GM18498 (cell line): ENCODE measurements around the gene PHACTR3.
"Not testable (repeated sequence)": the region's sequence is repeated elsewhere in the genome, so short reads cannot be mapped to it uniquely, and the experiment has no call there.

Experiments
- ATAC-seq: cut with Tn5 transposase; IDR thresholded peaks from one replicate; pipeline ENCODE4 v1.9.1; 2021; ENCODE audit warnings: mild to moderate bottlenecking, moderate library complexity; ENCODE audit not compliant: unreplicated experiment

The PHACTR3 gene

DNA sequence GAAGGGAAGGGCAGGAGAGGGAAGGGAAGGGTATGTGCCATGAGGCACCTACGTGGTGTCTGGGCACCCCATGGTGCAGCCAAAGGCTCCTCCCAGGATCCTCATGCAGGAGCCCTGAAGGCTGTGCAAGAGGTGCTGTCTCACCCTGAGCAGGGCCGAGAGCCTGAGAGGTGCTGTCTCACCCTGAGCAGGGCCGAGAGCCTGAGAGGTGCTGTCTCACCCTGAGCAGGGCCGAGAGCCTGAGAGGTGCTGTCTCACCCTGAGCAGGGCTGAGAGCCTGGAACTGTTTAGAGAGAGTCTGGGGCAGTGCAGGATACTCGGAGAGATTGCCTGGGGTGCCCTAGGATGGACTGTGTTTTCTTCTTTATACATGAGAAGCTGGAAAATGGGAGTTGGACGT lies 14.2 kb downstream of the PHACTR3 start:
- ATAC-seq, result not testable (repeated sequence)

DNA sequence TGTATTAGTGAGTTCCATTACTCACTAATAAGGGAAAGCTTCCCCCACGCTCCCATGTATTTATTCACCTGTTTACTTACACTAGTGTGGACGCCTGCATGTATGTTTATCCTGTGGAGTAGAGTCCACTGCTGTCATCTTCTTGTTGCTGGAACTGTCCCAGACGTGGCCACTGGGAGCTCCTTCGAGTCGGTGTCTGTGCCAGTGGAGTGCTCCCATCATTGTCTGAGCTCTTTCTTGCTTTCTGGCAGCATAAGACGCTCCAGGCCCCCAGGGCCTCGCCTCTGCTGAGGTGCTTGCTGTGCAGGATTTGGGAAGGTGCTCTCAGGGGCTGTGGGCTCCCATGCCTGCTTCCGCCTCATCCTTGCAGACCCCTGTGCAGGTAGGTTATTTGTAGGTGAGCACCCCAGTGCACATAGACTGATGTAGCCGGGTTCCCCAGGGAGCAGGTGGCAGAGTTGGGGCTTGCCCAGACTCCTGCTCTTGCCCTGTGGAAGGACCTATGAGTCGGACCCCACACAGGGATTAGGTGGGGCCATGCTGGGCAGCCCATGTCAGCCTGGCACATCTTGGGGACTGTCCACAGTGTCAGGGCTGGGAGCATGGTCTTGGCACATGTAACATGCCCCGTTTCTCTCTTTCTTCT lies 16.6 kb downstream of the PHACTR3 start:
- ATAC-seq, result no peak

DNA sequence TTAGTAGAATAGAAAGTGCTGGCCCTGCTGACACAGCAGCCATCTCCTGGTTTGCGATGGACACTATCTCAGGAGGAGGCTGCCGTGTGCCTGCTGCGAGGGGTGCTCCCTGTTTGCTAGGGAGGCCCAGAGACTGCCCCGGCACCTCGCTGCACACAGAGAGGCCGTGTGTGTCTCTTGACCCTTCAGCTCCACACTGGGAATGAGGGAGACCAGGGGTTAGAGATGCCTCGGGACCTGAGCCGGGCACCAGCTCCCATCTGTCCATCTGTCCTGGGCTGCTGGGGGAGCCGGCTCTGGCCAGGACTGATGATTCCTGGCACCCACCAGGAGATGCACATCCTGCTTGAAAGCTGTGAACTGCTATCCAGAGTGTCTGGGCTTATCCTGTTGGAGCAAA lies 18.2 kb downstream of the PHACTR3 start:
- ATAC-seq, result no peak

DNA sequence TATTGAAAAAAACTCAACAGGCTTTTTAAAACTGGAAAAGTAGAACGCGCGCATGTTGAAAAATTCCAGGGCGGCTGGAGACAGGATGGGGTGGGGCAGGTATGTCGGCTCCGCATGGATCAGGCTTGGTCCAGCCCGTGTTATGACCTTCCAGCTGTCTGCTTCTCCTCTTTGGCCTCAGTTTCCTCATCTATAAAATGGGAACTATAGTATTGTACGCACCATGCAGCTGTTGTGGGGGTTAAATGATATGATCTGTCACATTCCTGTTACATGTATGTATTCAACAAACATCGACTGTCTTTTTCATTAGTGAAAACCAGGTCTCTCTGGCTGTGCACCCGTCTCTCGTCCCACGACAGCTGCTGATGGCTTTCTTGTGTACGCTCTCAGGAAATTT lies 18.8 kb downstream of the PHACTR3 start:
- ATAC-seq, result no peak

DNA sequence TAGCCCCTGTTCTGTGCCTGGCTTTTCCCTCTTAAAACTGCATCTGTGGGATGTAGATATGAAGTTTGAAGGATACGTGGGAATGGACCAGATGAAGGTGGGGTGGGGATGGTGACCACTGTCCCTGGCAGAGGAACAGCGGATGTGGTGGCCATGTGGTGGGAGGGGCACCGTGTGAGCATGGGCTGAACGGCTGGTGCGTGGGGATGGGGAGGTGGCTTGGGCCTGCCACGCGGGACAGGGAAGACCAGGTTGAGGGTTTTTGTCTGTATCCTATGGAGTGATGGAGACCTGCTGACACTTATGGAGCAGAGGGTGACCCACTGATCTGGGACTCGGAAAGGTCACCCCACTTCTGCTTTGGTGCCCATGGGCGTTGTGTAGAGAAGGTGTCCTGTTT lies 19.2 kb downstream of the PHACTR3 start:
- ATAC-seq, result no peak

DNA sequence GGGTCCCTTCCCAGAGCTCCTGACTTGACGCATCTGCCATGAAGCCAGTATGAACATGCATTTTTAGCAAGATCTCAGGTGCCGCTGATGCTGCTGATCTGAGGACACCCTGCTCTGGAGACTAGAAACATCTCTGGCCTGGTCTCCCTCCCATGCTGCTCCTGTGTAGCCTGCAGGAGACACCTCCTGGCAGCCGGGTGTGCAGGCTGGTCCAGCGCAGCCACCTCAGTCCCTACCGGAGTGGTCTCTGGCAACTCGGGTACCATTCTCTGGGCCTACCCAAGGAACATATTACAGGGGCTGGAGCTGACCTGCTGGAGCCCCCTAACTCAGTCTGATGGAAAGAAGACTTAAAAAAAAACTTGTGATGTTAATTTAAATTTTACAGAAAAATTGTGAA lies 20.1 kb downstream of the PHACTR3 start:
- ATAC-seq, result no peak

DNA sequence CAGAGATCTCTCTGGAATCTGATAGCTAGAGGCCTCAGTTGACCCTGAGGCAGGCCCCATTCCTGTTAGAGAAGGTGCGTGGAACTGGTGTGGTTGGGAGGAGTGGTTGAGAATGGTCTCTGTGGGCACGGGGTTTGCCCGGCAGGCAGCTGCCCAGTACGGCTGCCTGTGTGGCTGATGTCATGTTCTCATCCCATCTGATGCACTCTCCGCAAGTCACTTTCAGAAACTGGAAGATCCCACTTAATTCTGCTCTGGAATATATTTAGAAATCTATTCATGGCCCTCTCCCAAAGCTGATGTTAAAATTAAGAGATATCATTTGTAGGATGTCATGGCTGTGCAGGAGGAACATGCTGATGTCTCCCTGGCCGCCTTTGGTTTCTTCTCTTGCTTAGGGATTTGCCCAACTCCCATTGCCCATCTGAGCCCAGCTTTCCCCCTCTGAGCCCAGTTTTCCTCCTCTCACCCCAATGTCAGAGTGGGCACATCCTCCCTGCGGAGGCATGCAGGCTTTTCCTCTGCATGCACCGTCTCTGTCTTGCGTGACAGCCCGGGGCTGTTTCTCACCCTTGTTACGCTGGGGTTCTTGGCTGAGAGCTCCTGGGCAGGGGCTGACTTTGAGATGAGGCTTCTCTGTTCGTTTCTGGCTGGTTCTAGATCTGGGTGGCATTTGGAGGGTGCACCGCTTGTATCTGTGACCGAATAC lies 21.0 kb downstream of the PHACTR3 start:
- ATAC-seq, result no peak

DNA sequence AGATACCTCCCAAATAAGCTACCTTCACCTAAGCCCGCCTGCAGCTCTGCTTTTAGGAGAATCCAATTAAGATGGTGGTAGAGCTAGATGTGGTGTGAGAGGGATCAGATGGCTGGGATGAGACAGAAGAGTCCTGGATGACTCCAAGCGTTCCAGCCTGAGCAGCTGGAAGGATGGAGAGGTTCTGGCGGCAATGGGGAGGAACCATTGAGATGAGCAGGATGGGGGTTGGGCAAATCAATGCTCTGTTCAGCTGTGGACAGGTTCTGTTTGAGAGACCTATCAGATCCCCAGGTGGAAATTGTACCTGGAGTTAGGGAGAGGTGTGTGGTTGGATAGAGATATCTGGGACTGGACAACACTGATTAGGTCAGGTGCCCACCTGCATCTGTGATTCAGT lies 23.0 kb downstream of the PHACTR3 start:
- ATAC-seq, result no peak

DNA sequence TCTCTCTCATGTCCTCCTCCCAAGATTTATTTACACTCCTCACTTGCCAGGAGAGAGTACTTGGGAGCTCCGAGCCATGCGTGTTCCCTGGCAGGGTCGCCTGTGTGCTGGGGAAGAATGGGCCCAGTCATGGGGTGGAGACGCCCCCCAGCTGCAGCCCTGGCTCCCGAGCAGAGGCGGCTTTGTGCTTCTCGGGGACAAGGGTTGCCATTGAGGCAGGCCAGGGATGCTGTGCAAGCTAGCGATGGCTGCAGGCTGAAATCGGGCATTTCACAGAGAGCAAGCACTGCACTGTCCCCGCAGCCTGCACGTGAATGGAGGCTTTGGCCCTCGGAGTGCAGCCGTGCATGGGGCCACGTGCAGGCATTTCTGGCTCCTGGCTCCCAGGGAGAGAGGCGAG lies 23.8 kb downstream of the PHACTR3 start:
- ATAC-seq, result no peak

DNA sequence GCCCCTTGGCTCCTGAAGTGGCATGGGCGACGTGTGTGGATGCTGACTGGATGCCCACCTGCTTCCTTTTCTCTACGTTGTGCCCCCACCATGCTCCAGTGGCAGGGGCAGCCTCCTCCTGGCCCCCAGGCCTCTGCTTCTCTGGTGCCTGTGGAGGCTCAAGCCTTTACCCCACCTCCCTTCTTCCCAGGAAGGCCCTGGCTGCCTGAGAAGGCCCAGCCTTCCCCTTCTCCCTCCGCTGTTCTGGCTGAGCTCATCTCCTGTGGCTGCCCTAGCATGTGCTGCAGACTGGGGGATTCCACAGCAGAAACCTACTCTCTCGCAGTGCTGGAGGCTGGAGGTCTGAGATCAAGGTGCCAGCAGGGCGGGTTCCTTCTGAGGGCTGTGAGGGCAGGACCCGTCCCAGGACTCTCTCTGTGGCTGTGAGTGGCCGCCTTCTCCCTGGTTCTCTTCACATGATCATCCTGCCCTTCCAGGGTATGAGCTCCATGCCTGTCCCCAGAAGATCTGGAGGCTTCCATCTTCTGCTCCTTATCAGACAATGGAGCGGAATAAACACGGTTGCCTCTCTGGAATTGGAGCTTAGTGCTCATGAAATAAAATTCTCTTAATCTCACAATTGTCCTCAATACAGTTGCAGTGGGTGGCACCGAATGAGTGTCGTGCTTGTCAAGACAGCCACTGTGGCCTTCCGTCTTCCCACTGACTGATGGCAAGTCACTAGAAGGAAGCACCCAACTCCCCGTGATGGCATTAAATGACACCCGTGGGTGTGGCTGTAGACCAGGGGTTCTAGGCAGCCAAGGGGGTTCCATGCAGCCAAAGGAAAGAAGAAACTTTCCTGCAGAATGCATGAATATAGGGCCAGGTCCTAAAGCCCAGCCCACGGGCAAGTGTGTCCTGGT lies 25.1 kb downstream of the PHACTR3 start:
- ATAC-seq, result no peak

DNA sequence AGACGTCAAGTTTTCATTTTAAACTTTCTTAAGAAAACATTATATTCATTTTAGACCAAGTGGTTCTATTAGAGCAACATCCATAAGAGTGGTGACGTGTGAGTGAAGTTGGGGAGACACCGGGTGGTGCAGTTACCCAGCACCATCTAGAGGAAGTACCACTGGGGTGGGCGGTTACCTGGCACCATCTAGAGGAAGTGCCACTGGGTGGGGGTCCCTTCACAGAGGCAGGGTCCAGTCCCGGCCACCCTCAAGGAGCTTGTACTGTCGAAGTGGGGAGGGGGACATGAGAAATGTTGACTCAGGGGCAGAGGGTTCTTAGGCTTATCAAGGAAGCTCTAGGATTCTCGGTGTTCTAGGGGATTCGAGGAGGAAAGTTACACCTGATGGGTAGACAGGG lies 26.2 kb downstream of the PHACTR3 start:
- no peak for ATAC-seq

DNA sequence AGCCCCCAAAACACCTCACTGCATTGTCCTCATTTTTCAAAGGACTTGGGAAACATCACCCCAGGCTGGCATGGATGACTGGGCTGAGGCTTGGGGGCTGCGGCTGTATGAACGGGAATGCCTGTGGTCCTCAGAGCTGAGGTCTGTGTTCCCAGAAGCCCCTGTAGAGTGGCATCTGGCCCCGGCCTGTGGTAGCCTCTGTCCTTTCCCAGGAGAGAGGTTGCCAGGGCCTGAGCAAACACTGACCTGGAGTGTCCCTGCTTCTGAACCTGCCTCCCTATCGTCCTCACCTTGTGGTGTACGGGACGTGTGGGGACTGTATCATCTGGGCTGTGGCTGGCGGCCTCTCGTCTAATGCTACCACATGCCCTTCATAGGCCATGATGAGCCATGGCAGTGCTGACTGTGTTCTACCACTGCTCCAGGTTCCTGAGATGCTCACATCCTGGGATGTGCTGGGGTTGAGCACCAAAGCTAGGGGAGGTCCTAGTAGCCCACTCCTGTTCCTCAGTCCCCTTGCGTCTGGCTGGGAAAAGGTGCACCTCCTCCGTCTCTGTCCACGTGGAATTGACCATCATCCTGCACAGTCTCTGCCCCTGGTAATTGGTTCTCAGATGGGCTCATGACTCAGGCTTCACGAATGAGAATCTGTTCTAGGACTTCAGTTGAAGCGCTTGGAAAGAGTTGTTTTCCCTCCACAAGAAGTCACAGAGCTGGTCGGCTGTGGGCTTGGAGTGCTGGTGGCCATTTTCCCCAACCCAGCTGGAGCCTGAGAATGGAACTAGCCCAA lies 27.6 kb downstream of the PHACTR3 start:
- ATAC-seq, result no peak

DNA sequence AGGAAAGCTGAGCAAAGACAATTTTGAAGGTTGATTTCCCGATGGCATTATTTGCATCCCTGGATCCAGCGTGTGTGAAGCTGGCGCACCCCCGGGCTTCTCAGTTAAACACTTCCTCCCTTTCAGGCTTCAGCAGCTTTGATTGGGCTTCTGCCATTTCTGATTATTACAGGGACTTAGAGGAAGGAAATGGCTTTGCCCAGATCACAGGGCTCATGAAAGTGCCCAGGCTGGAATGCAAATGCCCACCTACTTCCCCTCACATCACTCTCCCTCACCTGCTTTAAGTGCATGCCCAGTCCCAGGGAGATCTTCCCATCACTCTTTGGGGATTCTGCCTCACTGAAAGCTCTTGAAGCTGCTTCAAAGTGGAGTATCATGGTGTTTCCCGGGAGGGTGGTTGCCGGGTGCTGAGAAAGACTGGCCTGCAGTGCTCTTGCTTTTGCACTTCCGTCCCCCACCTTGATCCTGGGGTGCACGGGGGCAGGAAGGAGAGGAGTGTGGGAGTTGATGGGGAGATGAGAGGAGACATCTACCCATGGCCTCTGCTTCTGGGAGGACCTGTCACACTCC lies 28.3 kb downstream of the PHACTR3 start:
- ATAC-seq, result no peak

DNA sequence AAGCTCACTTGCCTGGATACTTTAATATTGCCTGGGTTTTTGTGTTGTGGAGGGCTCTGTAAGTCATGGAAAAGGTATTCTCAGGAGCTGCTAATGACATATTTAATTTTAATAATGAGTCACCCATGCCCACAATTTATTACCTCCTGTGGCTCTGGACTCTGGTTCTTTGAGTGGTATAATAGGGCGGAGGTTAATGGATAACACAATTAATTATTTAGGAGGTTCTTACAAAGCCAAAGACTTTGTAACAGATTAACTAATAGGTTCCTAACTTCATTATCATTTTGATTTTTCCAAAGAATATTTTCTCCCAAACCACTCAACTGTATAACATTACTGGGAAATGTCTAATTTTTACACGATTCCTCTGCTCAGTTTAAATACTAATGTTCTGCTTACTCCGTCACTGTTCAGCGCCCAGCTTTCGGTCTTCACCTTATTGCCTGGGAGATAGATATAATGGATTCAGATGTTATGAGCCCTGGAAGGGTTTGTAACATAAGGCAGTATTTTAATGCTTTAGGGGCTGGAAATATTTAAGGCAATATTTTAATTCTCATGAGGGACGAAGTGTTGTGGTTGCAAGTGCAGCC lies 29.4 kb downstream of the PHACTR3 start:
- ATAC-seq, result no peak

DNA sequence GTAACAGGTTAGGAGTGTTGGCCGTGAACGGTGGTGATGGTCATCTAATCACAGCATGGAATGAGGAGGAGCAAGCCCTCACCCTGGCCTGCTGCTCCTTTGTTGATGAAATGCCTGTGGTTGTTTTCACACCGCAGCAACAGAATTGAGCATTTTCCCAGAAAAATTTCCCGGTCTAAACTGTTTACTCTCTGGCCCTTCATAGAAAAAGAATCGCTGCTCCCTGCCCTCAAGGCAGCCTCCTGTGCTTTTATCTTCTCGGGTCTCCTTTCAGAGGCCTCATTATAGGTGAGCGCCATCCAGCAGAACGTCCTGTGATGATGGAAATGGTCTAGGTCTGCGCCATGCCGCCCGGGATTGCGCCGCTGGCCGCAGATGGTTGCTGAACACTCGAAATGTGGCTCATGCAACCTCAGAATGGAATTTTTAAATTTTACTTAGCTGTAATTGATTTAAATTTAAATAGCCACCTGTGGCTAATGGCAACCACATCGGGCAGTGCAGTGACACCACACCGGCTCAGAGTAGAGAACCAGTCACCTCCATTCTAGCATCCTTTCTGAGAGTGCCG lies 30.2 kb downstream of the PHACTR3 start:
- ATAC-seq, result no peak

DNA sequence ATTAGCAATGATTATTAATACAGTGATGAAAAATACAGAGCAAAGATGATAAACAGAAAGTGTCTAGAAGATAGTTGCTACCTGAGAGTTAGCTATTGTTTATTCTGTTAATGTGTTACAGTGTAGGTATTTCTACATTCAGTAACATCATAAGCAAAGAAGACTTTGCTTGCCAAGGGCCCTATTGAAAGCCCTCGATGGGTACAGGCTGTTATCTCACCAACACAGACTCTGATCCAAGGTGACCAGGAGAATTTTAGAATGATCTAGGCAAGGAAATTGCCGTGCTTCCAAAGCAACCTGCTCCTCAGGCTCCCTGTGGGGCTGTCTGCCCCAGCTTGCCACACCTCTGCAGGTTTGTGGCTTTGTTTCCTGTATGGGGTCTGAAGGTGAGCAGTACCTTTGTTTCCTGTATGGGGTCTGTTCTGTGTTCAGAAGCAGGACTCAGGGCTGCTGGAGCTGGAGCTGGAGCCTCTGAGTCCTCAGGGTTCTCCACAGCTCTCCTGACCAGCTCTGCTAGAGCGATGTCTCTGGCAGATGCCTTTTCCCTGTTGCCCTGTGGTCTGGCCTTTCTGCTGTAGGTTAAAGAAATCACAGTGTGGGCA lies 32.5 kb downstream of the PHACTR3 start:
- ATAC-seq, result no peak

DNA sequence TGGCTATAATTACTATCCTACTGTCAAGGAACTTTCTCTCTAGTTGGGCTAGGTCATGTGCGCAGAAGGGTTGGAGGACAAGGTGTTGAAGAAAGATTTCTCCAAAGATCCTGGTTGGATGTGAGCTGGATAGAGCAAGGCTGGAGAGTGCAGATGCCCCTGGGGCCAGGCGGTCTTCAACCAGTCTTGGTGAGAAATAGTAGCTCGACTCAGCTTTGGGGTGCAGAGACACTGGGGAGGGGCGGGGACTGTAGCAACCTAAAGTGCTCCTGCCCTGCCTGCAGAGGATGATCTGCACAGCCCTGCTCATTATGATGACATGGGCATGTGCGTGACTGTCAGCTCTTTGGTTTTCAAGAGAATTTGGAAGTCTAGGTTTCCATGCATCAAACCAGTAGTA lies 35.9 kb downstream of the PHACTR3 start:
- no peak for ATAC-seq

DNA sequence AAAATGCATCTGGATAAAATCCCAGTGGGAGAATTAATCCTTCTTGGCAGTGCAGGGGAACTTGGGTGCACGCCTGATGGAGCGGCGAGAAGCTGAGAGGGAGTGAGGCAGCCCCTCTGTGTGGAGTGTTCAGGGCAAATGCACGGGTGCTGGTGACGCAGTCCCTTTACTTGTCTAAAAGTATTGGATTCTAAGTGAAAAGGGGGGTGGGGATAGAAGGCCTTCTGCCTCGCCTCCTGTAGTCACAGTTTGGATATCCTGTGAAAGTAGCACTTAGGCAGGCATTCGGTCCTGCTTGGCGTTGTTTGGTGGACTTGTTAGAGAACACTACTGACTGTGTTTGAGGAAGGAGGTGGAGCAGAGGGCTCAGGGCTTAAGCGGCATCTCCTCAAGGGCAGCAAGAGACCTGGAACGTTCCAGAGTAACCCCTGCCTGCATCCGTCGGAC lies 39.3 kb downstream of the PHACTR3 start:
- no peak for ATAC-seq

DNA sequence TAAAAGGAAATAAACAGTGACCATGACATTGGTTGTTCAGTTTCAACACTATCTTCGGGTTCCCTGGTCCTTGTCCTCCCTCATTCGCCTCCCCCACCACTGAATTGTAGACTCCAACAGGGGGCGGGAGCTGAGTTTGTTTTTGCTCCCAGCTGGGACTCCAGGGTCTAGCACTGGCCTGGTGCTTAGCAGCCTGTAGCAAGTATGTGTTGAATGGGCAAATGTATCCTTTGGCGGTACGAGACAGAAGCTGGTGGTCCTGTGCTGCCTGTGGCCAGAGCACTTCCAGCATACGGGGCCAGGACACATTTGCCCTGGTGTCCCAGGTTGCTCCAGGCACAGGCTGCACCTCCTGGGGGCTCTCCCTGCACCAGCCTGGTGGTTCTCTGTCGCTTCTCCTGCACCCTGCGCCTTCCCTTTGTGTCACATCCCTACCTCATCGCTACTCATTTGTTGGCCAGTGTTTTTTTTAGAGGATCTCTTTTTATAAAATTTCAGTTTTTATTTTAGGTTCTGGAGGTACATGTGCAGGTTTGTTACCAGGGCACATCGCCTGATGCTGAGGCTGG lies 40.1 kb downstream of the PHACTR3 start:
- no peak for ATAC-seq
